ENCODE results near the gene AGBL5. TPM values are rescaled to one million over a fixed set of nuclear protein-coding genes. Genes with fewer than 3 reads are reported as not detected.

Gene AGBL5
- total RNA-seq, 1 donor from 2014 or later: 68.3 TPM

DNA sequence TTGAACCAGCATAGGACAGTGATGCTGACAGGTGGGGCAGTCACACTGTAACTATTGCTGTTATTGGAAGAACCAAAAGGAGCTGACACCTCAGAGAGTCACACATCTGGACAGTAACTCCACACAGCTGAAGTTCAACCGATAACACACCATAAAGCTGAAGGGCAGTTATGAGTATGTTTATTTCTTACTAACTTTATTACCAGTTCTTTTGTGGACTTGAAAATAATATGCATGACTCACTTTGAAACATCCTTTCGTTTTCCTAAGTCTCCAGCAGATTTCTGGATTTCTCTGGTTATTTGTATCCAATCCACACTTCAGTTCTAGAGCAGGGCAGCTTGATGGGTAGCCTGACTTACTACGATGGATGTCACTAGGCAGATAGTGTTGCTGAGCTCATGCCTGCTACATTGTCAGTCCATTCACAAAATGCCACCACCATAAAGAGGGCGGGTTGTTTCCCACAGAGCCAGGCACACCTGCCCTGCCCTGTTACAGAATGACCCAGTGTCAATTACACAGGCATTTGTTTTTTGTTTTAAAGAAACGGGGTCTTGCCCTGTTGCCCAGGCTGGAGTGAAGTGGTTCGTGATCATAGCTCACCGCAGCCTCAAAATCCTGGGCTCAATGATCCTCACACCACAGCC, 8.4 kb upstream of the AGBL5 start:
- Mint-ChIP-seq H3K27me3 (ENCODE audit: insufficient read depth, low read depth) (no peaks in the 10 kb centered on the region), H3K9me3 (no peaks in the 10 kb centered on the region), H3K4me1 (no peaks in the 10 kb centered on the region), H3K36me3 (peaks cover 12% of the 10 kb centered on the region), H3K4me3 (no peak overlapping the region), H3K27ac (no peak overlapping the region)
- peaks cover under 1% of the 10 kb centered on the region for H3F3A ChIP-seq (ENCODE audit: low read depth)
- H3K4me3 ChIP-seq: no peak overlapping the region
- no peaks in the 10 kb centered on the region for H3K4me1 ChIP-seq
- no peak overlapping the region for H3K27ac ChIP-seq
- no peak for DNase-seq (ENCODE audit: low spot score)
- TF ChIP-seq EZH2phosphoT487 (IDR thresholded peaks at IDR 0.05) (no peak), EZH2 (IDR thresholded peaks at IDR 0.05) (no peak), CTCF (IDR thresholded peaks at IDR 0.05) (no peak)
- H3K4me2 ChIP-seq: no peak overlapping the region
- no peaks in the 10 kb centered on the region for H4K20me1 ChIP-seq (ENCODE audit: low read depth)
- no peak overlapping the region for H3K9ac ChIP-seq
- no peaks in the 10 kb centered on the region for H3K36me3 ChIP-seq
- H2AFZ ChIP-seq (replicated peaks): no peak overlapping the region
- H3K79me2 ChIP-seq (ENCODE audit: low read depth): no peaks in the 10 kb centered on the region
- H3K9me3 ChIP-seq (ENCODE audit: low read depth): no peaks in the 10 kb centered on the region
- H3K27me3 ChIP-seq: no peaks in the 10 kb centered on the region

GRCh38 chr2:27049422-27050280, 1.8 kb upstream of the AGBL5 start:
- Histone ChIP-seq H4K20me1 (ENCODE audit: low read depth) (no peaks in the 10 kb centered on the region), H2AFZ (replicated peaks) (peak overlapping the region; percentile 89), H3K4me2 (peak overlapping the region; percentile 88), H3K4me3 (peak overlapping the region; percentile 75), H3K9ac (no peak overlapping the region), H3K27me3 (no peaks in the 10 kb centered on the region), H3K36me3 (no peaks in the 10 kb centered on the region), H3K4me1 (peaks cover 5% of the 10 kb centered on the region), H3K9me3 (ENCODE audit: low read depth) (no peaks in the 10 kb centered on the region), H3K27ac (peak overlapping the region; percentile 47), H3K79me2 (ENCODE audit: low read depth) (peaks cover 3% of the 10 kb centered on the region), H3F3A (ENCODE audit: low read depth) (peaks cover 34% of the 10 kb centered on the region)
- TF ChIP-seq CTCF (IDR thresholded peaks at IDR 0.05) (no peak), EZH2 (IDR thresholded peaks at IDR 0.05) (no peak), EZH2phosphoT487 (IDR thresholded peaks at IDR 0.05) (no peak)
- Mint-ChIP-seq H3K4me3 (peak overlapping the region; percentile 98), H3K4me1 (peaks cover 32% of the 10 kb centered on the region), H3K27me3 (ENCODE audit: insufficient read depth, low read depth) (peaks cover 20% of the 10 kb centered on the region), H3K9me3 (peaks cover 19% of the 10 kb centered on the region), H3K36me3 (peaks cover 22% of the 10 kb centered on the region), H3K27ac (peak overlapping the region; percentile 100)
- no peak for DNase-seq (ENCODE audit: low spot score)

DNA sequence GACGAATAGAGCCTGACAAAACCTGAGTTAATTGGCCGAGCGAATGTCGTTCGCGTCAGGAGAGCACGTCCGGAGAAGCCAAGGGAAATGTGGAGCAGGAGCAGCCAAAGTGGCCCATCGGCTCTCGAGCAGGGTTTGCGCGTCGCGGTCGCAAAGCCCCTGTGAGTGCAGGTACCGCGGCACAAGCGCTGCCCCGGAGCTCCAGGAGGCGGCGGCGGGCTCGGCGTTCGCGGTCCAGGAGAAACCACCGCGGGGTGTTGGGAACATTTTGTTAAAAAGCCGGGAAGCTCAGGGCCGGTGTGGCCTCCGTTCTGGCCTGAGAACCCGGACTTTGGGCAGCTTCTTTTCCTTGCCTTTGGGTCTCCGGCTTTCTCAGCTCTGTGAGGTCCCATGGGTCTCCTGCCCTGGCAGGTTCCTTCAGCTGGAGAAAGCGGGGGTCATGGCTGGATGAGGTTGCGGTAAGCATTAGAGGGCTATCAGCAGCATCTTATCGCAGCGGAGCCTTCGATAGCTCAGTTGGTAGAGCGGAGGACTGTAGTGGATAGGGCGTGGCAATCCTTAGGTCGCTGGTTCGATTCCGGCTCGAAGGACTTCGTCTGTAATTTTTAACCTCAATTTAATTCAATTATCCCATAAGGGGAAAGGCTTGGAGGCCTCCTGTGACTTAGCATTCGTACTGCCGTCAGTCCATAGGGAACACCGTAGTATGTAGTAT, 1.0 kb upstream of the AGBL5 start:
- no peaks in the 10 kb centered on the region for H3K36me3 ChIP-seq

More for the DNA sequence above, 1.0 kb upstream of the AGBL5 start:
- no peak overlapping the region for H3K9ac ChIP-seq
- H3K4me3 ChIP-seq: peak overlapping the region; percentile 75
- H3K9me3 ChIP-seq (ENCODE audit: low read depth): no peaks in the 10 kb centered on the region
- Mint-ChIP-seq H3K27me3 (ENCODE audit: insufficient read depth, low read depth) (peaks cover 20% of the 10 kb centered on the region), H3K4me1 (peaks cover 32% of the 10 kb centered on the region), H3K9me3 (peaks cover 19% of the 10 kb centered on the region), H3K36me3 (peaks cover 28% of the 10 kb centered on the region), H3K4me3 (peak overlapping the region; percentile 98), H3K27ac (peak overlapping the region; percentile 100)
- TF ChIP-seq CTCF (IDR thresholded peaks at IDR 0.05) (peak; percentile 40), EZH2phosphoT487 (IDR thresholded peaks at IDR 0.05) (no peak), EZH2 (IDR thresholded peaks at IDR 0.05) (peak; percentile 35)
- H3F3A ChIP-seq (ENCODE audit: low read depth): peaks cover 34% of the 10 kb centered on the region
- peak overlapping the region; percentile 88 for H3K4me2 ChIP-seq
- H3K4me1 ChIP-seq: peaks cover 5% of the 10 kb centered on the region
- H4K20me1 ChIP-seq (ENCODE audit: low read depth): no peaks in the 10 kb centered on the region
- peak overlapping the region; percentile 72 for H3K27ac ChIP-seq
- peak; percentile 94 for DNase-seq (ENCODE audit: low spot score)
- H3K27me3 ChIP-seq: no peaks in the 10 kb centered on the region
- peaks cover 3% of the 10 kb centered on the region for H3K79me2 ChIP-seq (ENCODE audit: low read depth)
- peak overlapping the region; percentile 89 for H2AFZ ChIP-seq (replicated peaks)

Data from neural progenitor cell (in vitro differentiated cells).